GM12873 (cell line): ENCODE data around the gene HTR1B.

Experiments used
- TF ChIP-seq, protein P1 (sequence below): IDR thresholded peaks from 2 replicates; pipeline ENCODE4 v1.5.1; 2012; ENCODE audit warnings: low read depth, mild to moderate bottlenecking, moderate library complexity, low read length, control low read depth; ENCODE audit not compliant: insufficient read depth; ENCODE audit errors: missing control alignments

HTR1B gene

DNA sequence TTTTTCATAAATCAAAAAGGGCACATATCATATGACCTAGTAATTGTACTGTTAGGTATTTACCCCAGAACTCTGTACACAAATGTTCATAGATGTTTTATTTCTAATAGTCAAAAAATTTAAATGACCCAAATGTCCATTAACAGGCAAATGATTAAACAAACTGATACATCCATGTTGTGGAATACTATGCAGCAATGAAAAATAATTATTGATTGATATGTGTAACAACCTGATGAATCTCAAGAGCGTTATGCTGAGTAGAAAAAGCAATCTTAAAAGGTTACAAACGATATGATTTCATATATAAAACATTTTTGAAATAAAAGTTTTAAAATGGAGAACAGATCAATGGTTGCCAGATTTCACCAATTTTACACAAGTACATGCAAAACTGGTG, 18.1 kb downstream of the HTR1B start:
- TF ChIP-seq, protein P1, sequence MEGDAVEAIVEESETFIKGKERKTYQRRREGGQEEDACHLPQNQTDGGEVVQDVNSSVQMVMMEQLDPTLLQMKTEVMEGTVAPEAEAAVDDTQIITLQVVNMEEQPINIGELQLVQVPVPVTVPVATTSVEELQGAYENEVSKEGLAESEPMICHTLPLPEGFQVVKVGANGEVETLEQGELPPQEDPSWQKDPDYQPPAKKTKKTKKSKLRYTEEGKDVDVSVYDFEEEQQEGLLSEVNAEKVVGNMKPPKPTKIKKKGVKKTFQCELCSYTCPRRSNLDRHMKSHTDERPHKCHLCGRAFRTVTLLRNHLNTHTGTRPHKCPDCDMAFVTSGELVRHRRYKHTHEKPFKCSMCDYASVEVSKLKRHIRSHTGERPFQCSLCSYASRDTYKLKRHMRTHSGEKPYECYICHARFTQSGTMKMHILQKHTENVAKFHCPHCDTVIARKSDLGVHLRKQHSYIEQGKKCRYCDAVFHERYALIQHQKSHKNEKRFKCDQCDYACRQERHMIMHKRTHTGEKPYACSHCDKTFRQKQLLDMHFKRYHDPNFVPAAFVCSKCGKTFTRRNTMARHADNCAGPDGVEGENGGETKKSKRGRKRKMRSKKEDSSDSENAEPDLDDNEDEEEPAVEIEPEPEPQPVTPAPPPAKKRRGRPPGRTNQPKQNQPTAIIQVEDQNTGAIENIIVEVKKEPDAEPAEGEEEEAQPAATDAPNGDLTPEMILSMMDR, result no peak

DNA sequence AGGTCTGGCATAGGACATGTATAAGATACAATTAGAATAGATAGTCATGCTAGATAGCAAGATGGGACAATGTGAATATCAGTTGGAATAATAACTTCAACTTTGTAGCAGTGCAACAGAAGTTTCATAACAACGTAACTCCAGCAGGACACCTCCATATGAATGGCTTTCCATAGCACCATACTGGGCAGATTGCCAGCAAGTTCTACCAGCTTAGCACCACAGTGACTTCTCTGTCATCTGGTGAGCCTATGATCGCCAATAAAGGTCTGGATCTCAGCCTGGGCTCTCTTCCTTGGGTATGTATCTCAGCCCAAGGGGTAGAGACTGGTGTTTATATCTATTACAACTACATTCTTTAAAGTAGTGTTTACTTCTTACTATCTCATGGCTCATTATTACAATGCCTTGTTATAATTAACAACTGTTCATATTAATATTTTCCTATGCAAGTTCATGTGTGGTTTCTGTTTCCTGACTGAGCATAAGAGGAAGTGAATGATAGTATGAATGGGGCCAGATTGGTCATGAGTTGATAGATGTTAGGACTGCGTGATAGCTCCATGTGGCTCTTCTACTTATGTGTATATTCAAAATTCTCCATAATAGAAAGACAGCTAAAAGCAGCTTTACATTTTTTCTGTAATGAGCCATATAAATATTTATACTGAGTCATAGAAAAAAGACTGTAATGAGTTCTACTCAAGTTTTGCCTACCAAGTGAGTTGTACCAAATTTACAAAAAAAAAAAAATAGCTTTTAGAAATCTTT, 22.9 kb downstream of the HTR1B start:
- TF ChIP-seq, protein P1, result no peak

DNA sequence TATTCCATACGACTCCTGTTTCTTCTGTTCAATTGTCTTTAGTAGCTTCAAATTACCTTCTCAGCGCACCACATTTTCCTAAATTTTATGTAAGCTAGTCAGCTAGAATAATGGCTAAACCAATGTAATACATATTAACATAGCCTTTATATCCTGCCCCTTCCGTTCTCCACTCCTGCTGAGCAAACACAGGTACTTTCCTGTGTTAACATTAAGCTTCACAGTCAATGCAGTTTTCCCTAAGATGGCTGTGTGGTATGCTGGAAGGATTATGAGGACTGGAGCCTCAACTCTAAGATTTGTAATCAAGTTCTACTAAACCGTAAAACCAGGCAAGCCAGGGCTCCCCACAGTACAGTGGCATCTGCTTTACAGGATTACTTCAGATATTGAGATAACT, 29.4 kb downstream of the HTR1B start:
- TF ChIP-seq, protein P1, result no peak

DNA sequence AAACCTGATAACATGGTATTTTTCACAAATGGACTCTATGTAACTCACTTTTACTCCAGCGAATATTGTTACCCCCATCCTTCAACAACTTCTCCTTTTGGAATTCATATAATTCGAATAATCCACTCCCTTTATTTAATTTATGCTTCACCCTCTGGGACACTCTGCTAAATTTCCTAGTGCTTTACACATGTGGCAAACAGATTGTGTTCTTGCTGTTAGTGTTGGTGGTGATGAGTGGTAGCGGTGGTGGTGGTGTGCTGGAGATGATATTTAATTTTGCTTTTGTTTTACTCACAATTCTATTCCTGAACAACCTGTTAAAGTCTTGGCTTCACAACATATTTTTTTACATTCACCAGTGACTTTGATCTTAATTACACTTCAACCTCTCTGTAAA, 32.8 kb downstream of the HTR1B start:
- TF ChIP-seq, protein P1, result no peak

DNA sequence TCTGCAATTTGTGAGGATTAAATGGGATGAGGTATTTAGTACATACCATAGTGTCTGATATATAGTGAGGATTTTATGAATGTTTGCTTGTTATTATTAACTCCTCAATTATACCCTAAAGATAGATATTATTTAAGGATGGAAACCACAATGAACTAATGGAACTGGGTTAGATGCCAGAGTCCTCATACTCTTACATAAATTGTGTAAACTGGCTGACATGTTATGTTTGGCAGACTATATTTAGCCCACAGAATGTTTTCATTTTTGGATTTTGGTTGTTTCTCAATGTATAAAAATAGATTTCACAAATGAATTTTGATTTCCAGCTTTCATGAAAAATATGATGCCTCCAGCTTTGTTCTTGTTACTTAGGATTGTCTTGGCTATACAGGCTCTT, 37.6 kb downstream of the HTR1B start:
- TF ChIP-seq, protein P1, result no peak

DNA sequence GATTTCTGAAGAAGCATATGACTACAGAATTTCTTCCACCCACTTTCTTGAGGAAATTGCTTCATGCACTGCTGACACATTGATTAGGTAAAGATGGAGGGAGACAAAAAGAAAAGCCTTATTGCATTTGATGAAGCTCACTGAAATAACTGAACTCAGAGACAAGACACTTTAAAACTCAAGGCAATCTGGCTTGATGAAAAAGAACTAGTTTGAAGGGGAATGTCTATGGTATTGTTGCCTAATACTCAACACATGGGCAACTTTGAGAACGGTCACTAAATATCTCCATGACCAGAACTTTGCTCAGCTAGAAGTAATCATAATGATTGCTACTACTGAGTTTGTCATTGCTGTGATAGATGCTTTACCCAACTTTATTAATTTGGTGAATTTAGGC, 38.1 kb downstream of the HTR1B start:
- TF ChIP-seq, protein P1, result no peak

DNA sequence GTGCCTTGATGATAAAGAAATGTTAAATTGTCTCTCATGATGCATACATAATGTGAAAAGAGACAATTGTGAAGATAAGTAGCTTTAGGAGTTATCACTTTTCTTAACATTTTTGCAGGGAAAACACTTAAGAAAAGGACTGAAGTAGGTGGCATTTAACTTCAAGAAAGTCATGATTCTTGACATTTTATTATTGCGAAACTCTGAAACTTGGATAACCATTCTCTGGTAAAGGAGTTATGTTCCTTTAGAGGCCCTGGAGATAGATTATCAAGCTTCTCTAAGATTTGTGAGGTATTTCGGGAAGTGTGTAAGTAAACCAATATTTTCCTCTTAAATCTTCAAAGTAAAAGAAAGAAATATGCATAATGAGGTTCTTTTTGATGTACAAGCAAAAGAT, 38.5 kb downstream of the HTR1B start:
- TF ChIP-seq, protein P1, result no peak
